Adipocyte (in vitro differentiated cells): ENCODE measurements around the gene ACO2.
"Not testable (repeated sequence)": the region's sequence is repeated elsewhere in the genome, so short reads cannot be mapped to it uniquely, and the experiment has no call there.

Experiments
- DNase-seq: peaks from one replicate; pipeline ENCODE4 v3.0.0-alpha.2; 2015; ENCODE audit warnings: low read depth
- H3K27me3 ChIP-seq: replicated peaks from 2 replicates; pipeline ENCODE4 v1.7.0; 2013; ENCODE audit warnings: mild to moderate bottlenecking, low read length, moderate library complexity; ENCODE audit not compliant: control insufficient read depth, insufficient read depth
- H3K36me3 ChIP-seq: 2 replicates; pipeline ENCODE4 v1.7.0; 2013; ENCODE audit warnings: low read length, mild to moderate bottlenecking, moderate library complexity; ENCODE audit not compliant: control insufficient read depth, insufficient read depth, severe bottlenecking
- H3K4me1 ChIP-seq: 2 replicates; pipeline ENCODE4 v1.7.0; 2013; ENCODE audit warnings: mild to moderate bottlenecking, low read length, moderate library complexity; ENCODE audit not compliant: control insufficient read depth, insufficient read depth
- H3K4me3 ChIP-seq: 2 replicates; pipeline ENCODE4 v1.7.0; 2013; ENCODE audit warnings: mild to moderate bottlenecking, low read length, moderate library complexity
- H3K9ac ChIP-seq: 2 replicates; pipeline ENCODE4 v1.7.0; 2013; ENCODE audit warnings: mild to moderate bottlenecking, low read length, moderate library complexity
- H3K9me3 ChIP-seq: 2 replicates; pipeline ENCODE4 v1.7.0; 2013; ENCODE audit warnings: mild to moderate bottlenecking, low read length, moderate library complexity; ENCODE audit not compliant: control insufficient read depth

ACO2 gene

DNA sequence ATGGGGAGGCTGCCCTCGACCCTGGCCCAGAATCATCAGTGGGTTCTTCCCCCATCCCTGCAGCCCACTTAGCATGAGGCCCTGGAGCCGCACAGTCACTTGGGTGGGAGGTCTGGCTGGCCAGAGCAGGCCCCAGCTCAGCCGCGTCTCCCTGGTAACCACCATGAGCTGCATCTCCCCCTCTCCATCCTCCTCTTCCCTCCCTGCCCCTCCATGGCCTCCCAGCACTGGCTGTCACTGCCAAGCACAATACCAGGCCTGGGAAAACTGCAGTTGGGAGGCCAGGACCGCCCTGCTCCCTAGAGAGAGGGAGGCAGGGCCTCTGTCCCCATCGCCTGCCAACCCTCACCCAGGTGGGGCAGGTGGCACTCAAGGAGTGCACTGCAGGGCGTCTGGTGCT, 99.9 kb downstream of the ACO2 start:
- H3K4me1 ChIP-seq = peaks cover 6% of the 10 kb centered on the region
- no peak overlapping the region for H3K9ac ChIP-seq
- no peaks in the 10 kb centered on the region for H3K27me3 ChIP-seq
- no peak for DNase-seq
- no peaks in the 10 kb centered on the region for H3K36me3 ChIP-seq
- H3K4me3 ChIP-seq = no peak overlapping the region
- H3K9me3 ChIP-seq = no peaks in the 10 kb centered on the region

DNA sequence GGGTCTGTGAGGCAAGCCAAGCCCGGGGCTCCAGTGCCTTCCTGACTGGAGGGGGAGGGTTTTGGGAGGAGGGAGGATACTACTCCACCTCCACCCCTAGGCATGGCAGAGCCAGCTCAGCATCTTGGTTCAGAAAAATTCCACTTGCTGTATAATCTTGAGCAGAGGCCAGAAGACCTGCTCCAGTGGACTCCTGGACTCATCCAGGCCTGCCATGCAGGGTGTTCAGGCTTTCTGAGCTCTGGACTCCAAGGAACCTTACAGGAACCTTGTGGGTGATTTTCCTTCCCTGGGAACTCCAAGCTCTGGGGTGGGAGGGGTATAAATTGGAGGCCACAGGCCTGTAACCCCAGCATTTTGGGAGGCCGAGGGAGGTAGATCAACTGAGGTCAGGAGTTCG, 101.3 kb downstream of the ACO2 start:
- Histone ChIP-seq H3K36me3 (no peaks in the 10 kb centered on the region), H3K9ac (no peak overlapping the region), H3K4me3 (no peak overlapping the region), H3K27me3 (no peaks in the 10 kb centered on the region), H3K9me3 (no peaks in the 10 kb centered on the region), H3K4me1 (peaks cover 16% of the 10 kb centered on the region)
- DNase-seq = no peak

DNA sequence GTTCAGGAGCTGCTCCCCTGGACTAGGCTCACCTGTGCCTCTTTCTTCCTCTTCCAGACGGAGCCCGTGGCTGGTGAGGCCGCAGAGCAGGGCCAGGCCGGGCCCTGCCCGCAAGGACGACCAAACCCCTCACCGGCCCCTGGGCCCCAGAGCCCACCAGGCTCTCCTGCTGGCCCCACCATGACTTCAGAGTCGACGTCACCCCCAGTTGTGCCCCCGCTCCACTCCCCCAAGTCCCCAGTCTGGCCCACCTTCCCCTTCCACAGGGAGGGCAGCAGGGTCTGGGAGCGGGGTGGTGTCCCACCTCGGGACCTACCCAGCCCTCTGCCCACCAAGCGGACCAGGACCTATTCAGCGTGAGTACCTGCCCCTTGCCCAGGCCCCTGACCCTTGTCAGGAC, 102.9 kb downstream of the ACO2 start:
- no peak overlapping the region for H3K9ac ChIP-seq
- H3K4me1 ChIP-seq = peaks cover 13% of the 10 kb centered on the region
- H3K36me3 ChIP-seq = peaks cover 4% of the 10 kb centered on the region
- H3K9me3 ChIP-seq = no peaks in the 10 kb centered on the region
- no peak overlapping the region for H3K4me3 ChIP-seq
- H3K27me3 ChIP-seq = no peaks in the 10 kb centered on the region
- DNase-seq = no peak

DNA sequence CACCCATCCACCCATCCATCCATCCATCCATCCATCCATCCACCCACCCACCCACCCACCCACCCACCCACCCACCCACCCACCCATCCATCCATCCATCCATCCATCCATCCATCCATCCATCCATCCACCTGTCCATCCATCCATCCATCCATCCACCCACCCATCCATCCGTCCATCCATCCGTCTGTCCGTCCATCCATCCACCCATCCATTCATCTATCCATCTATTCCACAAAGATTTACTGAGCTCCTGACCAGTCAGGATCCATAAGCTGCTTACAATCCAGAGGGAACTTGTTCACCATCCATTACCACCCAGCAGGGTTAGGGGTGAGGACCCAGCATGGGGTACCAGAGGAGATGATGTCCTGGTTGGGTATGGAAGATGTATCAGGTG, 103.4 kb downstream of the ACO2 start:
- not testable (repeated sequence) for DNase-seq, H3K36me3 ChIP-seq

DNA sequence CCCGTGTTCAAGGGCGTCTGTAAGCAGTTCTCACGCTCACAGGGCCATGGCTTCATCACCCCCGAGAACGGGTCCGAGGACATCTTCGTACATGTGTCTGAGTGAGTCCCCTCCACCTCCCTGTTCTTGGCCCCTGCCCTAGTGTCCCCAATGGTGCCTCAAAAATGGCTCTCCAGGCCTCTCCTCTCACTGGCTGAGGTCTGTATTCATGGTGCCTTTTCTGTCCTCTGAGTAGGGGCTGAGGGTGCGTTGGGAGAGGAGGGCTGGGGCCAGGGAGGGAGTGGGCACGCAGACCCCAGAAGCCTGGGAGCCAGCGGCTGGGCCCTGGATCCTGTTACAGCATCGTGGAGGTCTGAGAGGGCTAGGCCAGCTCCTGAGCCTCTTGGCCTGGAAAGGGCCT, 104.8 kb downstream of the ACO2 start:
- Histone ChIP-seq H3K4me3 (no peak overlapping the region), H3K9ac (no peak overlapping the region), H3K27me3 (no peaks in the 10 kb centered on the region), H3K9me3 (no peaks in the 10 kb centered on the region), H3K36me3 (peaks cover 20% of the 10 kb centered on the region), H3K4me1 (peaks cover 13% of the 10 kb centered on the region)
- no peak for DNase-seq

More for the DNA sequence above, 103.4 kb downstream of the ACO2 start:
- not testable (repeated sequence) for H3K9ac ChIP-seq, H3K9me3 ChIP-seq, H3K27me3 ChIP-seq, H3K4me3 ChIP-seq
- peaks cover 13% of the 10 kb centered on the region for H3K4me1 ChIP-seq

DNA sequence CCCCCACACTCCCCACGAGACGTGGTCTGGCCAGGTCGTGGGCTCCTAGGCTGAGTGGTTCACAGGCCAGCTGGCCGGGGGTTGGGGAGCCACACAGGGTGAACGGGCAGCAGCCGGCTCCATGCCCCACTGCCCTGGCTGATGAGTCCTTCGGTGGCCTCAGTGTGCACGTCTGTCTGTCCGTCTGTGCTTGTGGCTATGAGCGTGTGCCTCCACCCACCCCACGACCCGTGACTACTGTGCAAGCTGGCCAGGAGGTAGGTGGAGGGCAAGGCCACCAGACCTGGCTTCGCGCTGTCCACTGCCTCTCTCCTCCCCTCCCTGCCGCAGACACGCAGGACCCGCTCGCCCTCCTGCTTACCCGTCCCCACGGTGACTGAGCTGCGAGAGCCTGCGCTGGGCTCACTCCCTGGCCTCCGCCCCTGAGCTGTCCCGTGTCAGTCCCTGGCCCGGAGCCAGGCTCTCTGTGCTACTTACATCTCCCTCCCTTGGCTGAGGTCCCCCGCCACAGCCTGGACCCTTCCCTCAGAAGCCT, 106.0 kb downstream of the ACO2 start:
- H3K27me3 ChIP-seq = no peaks in the 10 kb centered on the region
- H3K4me3 ChIP-seq = no peak overlapping the region
- peak overlapping the region; percentile 59 for H3K9ac ChIP-seq
- DNase-seq = no peak
- H3K9me3 ChIP-seq = no peaks in the 10 kb centered on the region
- H3K36me3 ChIP-seq = peaks cover 33% of the 10 kb centered on the region
- peaks cover 13% of the 10 kb centered on the region for H3K4me1 ChIP-seq

DNA sequence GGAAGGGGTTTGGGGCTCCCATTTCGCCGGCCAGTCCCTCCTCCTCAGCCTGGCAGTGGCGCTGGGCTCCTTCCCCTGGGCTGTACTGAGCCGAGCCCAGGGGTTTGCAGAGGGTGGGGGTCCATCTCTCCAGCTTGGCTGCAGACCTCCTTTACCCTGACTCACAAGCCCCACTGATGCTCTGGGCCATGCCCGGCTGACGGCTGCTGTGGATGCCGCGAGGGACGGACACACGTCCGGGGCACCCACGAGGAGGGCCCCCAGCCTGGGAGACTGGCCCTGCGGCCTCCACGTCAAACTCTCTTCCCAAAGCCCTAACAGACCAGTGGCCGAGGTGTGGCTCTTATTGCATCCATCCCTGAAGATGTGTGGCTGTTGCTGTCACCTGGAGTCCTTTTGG, 106.6 kb downstream of the ACO2 start:
- peak overlapping the region; percentile 59 for H3K9ac ChIP-seq
- H3K4me3 ChIP-seq = no peak overlapping the region
- H3K36me3 ChIP-seq = peaks cover 39% of the 10 kb centered on the region
- no peaks in the 10 kb centered on the region for H3K9me3 ChIP-seq
- no peak for DNase-seq
- H3K27me3 ChIP-seq = no peaks in the 10 kb centered on the region
- peaks cover 13% of the 10 kb centered on the region for H3K4me1 ChIP-seq

DNA sequence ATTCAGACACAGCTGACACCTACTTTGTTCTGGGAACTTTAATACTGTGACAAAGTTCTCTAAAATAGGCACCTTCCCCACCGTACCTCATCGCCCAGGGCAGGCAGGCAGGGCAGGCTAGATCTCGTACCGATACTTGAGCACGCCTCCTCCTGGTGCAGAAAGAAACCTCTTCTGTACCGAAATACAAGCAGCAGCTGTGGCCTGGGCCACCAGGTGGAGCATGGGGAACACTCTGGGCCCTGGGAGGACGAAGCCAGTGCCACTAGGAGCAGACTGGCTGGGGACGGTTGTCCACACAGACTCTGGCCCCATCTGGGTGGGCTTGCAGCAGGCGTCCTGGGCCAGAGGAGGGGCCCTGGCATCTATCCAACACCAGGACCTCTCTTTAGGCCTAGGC, 108.0 kb downstream of the ACO2 start:
- no peak overlapping the region for H3K9ac ChIP-seq
- no peak overlapping the region for H3K4me3 ChIP-seq
- DNase-seq = no peak
- no peaks in the 10 kb centered on the region for H3K27me3 ChIP-seq
- H3K9me3 ChIP-seq = no peaks in the 10 kb centered on the region
- H3K36me3 ChIP-seq = peaks cover 39% of the 10 kb centered on the region
- H3K4me1 ChIP-seq = peaks cover 13% of the 10 kb centered on the region

DNA sequence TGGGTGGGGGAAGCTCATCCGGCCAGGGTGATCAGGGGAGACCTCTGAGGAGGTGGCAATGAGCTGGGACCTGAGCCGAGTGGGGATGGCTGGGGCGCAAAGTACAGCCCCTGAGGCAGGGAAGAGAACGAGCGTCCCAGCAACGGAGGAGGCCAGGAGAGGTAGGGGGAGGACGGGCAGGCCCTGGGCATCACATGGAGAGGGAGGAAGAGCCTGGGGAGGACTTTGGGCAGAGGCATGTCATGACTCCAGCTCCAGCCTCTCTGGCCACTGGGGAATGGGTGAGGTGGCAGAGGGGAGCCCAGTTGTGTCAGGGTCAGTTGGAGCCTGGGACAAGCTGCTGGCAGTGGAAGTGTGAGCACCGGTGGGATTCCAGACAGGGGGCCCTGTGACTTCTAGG, 109.2 kb downstream of the ACO2 start:
- Histone ChIP-seq H3K36me3 (peaks cover 49% of the 10 kb centered on the region), H3K4me1 (peaks cover 13% of the 10 kb centered on the region), H3K4me3 (no peak overlapping the region)

More for the DNA sequence above, 109.2 kb downstream of the ACO2 start:
- no peak for DNase-seq
- no peak overlapping the region for H3K9ac ChIP-seq
- H3K27me3 ChIP-seq = no peaks in the 10 kb centered on the region
- H3K9me3 ChIP-seq = no peaks in the 10 kb centered on the region
